ENCODE data around the gene CACNA2D1. TPM values are rescaled to one million over a fixed set of nuclear protein-coding genes. Genes with fewer than 3 reads are reported as not detected.
"Not testable (repeated sequence)": the region's sequence is repeated elsewhere in the genome, so short reads cannot be mapped to it uniquely, and the experiment has no call there.

The CACNA2D1 gene
- total RNA-seq, 1 donor from 2014 or later, result 20.7 TPM

GRCh38 chr7:82152858-82153257 is 290.7 kb downstream of the CACNA2D1 start:
- H3K36me3 Mint-ChIP-seq (ENCODE audit: low read depth, unreplicated experiment), result no peaks in the 10 kb centered on the region
- no peaks in the 10 kb centered on the region for H3K27me3 Mint-ChIP-seq (ENCODE audit: unreplicated experiment)
- H3K9me3 Mint-ChIP-seq (ENCODE audit: unreplicated experiment), result no peaks in the 10 kb centered on the region
- no peaks in the 10 kb centered on the region for H3K4me1 Mint-ChIP-seq (ENCODE audit: unreplicated experiment)
- no peak overlapping the region for H3K4me3 Mint-ChIP-seq (ENCODE audit: unreplicated experiment)
- no peak for DNase-seq (ENCODE audit: low spot score)
- H3K27ac Mint-ChIP-seq (ENCODE audit: unreplicated experiment), result no peak overlapping the region
- TF ChIP-seq, protein P1, sequence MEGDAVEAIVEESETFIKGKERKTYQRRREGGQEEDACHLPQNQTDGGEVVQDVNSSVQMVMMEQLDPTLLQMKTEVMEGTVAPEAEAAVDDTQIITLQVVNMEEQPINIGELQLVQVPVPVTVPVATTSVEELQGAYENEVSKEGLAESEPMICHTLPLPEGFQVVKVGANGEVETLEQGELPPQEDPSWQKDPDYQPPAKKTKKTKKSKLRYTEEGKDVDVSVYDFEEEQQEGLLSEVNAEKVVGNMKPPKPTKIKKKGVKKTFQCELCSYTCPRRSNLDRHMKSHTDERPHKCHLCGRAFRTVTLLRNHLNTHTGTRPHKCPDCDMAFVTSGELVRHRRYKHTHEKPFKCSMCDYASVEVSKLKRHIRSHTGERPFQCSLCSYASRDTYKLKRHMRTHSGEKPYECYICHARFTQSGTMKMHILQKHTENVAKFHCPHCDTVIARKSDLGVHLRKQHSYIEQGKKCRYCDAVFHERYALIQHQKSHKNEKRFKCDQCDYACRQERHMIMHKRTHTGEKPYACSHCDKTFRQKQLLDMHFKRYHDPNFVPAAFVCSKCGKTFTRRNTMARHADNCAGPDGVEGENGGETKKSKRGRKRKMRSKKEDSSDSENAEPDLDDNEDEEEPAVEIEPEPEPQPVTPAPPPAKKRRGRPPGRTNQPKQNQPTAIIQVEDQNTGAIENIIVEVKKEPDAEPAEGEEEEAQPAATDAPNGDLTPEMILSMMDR (IDR thresholded peaks at IDR 0.05; ENCODE audit: unreplicated experiment), result no peak

- H3K27me3 Mint-ChIP-seq (ENCODE audit: unreplicated experiment), result no peaks in the 10 kb centered on the region
- no peak for DNase-seq (ENCODE audit: low spot score)
- H3K4me3 Mint-ChIP-seq (ENCODE audit: unreplicated experiment), result no peak overlapping the region
- no peaks in the 10 kb centered on the region for H3K9me3 Mint-ChIP-seq (ENCODE audit: unreplicated experiment)
- no peaks in the 10 kb centered on the region for H3K4me1 Mint-ChIP-seq (ENCODE audit: unreplicated experiment)
- no peaks in the 10 kb centered on the region for H3K36me3 Mint-ChIP-seq (ENCODE audit: low read depth, unreplicated experiment)
- TF ChIP-seq, protein P1 (IDR thresholded peaks at IDR 0.05; ENCODE audit: unreplicated experiment), result no peak
- H3K27ac Mint-ChIP-seq (ENCODE audit: unreplicated experiment), result no peak overlapping the region
These were observed 297.1 kb downstream of the CACNA2D1 start for GRCh38 chr7:82146491-82146890.

- TF ChIP-seq, protein P1 (IDR thresholded peaks at IDR 0.05; ENCODE audit: unreplicated experiment), result no peak
- no peak overlapping the region for H3K27ac Mint-ChIP-seq (ENCODE audit: unreplicated experiment)
- no peaks in the 10 kb centered on the region for H3K27me3 Mint-ChIP-seq (ENCODE audit: unreplicated experiment)
- H3K4me3 Mint-ChIP-seq (ENCODE audit: unreplicated experiment), result no peak overlapping the region
- no peaks in the 10 kb centered on the region for H3K9me3 Mint-ChIP-seq (ENCODE audit: unreplicated experiment)
- no peak for DNase-seq (ENCODE audit: low spot score)
- no peaks in the 10 kb centered on the region for H3K36me3 Mint-ChIP-seq (ENCODE audit: low read depth, unreplicated experiment)
- no peaks in the 10 kb centered on the region for H3K4me1 Mint-ChIP-seq (ENCODE audit: unreplicated experiment)
These were observed 301.2 kb downstream of the CACNA2D1 start for GRCh38 chr7:82142263-82142864.

DNA sequence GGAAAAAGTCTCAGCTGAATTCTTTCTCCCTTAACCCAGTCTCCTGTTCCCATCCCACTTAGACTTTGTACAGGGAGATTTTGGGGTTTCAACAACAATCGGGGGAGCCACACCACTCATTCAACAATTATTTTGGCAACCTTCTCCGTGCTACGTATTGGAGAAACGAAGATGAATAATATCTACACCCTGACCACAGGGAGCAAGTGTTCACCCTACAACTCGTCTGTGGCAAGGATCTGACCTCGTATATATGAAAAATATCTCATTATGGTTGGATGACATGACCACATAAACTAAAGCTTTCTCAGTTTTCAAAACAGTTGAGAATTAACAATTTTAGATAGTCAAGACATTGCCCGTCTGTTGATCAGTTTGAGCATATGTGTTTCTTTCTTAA is 302.1 kb downstream of the CACNA2D1 start:
- Mint-ChIP-seq H3K27ac (ENCODE audit: unreplicated experiment) (no peak overlapping the region), H3K27me3 (ENCODE audit: unreplicated experiment) (no peaks in the 10 kb centered on the region), H3K4me1 (ENCODE audit: unreplicated experiment) (no peaks in the 10 kb centered on the region), H3K4me3 (ENCODE audit: unreplicated experiment) (no peak overlapping the region), H3K9me3 (ENCODE audit: unreplicated experiment) (no peaks in the 10 kb centered on the region), H3K36me3 (ENCODE audit: low read depth, unreplicated experiment) (no peaks in the 10 kb centered on the region)
- TF ChIP-seq, protein P1 (IDR thresholded peaks at IDR 0.05; ENCODE audit: unreplicated experiment), result no peak
- DNase-seq (ENCODE audit: low spot score), result no peak

DNA sequence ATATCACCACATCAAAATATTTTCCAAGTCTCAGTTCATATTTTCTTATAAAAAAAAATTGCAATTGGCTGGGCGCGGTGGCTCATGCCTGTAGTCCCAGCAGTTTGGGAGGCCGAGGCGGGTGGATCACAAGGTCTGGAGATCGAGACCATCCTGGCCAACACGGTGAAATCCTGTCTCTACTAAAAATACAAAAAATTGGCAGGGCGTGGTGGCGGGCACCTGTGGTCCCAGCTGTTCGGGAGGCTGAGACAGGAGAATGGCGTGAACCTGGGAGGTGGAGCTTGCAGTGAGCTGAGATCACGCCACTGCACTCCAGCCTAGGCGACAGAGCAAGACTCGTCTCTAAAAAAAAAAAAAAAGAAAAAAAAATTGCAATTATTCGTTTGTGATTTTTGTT is 303.0 kb downstream of the CACNA2D1 start:
- H3K4me1 Mint-ChIP-seq (ENCODE audit: unreplicated experiment); H3K27me3 Mint-ChIP-seq (ENCODE audit: unreplicated experiment); DNase-seq (ENCODE audit: low spot score); H3K9me3 Mint-ChIP-seq (ENCODE audit: unreplicated experiment); H3K27ac Mint-ChIP-seq (ENCODE audit: unreplicated experiment); H3K36me3 Mint-ChIP-seq (ENCODE audit: low read depth, unreplicated experiment); H3K4me3 Mint-ChIP-seq (ENCODE audit: unreplicated experiment): not testable (repeated sequence)

Measured in endothelial cell (in vitro differentiated cells).